VCaP (cell line): ENCODE data around the gene PIH1D2.
"Not testable (repeated sequence)": the region's sequence is repeated elsewhere in the genome, so short reads cannot be mapped to it uniquely, and the experiment has no call there.

Source experiments
- H3K27ac ChIP-seq: fragments of 450-650 bp; 2 replicates; pipeline ENCODE4 v1.5.1; 2017
- CTCF ChIP-seq: fragments of 450-650 bp; conservative IDR thresholded peaks from 2 replicates; pipeline ENCODE4 v1.5.1; 2017; ENCODE audit warnings: mild to moderate bottlenecking, moderate library complexity

PIH1D2 gene

GRCh38 chr11:112033902-112034301, 39.9 kb downstream of the PIH1D2 start:
- H3K27ac ChIP-seq: no peak overlapping the region
- no peak for TF ChIP-seq CTCF

- H3K27ac ChIP-seq: no peak overlapping the region
- TF ChIP-seq CTCF: no peak
Measured at GRCh38 chr11:112029460-112029859, 44.4 kb downstream of the PIH1D2 start.

- not testable (repeated sequence) for H3K27ac ChIP-seq
Measured at GRCh38 chr11:112026784-112027410, 46.9 kb downstream of the PIH1D2 start.

- peak overlapping the region; percentile 97 for H3K27ac ChIP-seq
- no peak for TF ChIP-seq CTCF
Measured at GRCh38 chr11:112025707-112026106, 48.1 kb downstream of the PIH1D2 start.

- H3K27ac ChIP-seq: peak within 1 kb of the TSS; percentile 97
- no peak for TF ChIP-seq CTCF
Measured at GRCh38 chr11:112024773-112025678, 48.8 kb downstream of the PIH1D2 start, which contains the start of gene DLAT. Gene DLAT, plus strand, starts transcription at chr11:112025408. Its CDS starts 65 bp downstream, at chr11:112025473.

GRCh38 chr11:112024178-112024772, 49.5 kb downstream of the PIH1D2 start:
- peak overlapping the region; percentile 97 for H3K27ac ChIP-seq

GRCh38 chr11:112023104-112023503, 50.7 kb downstream of the PIH1D2 start:
- TF ChIP-seq CTCF: peak; percentile 19
- peak overlapping the region; percentile 41 for H3K27ac ChIP-seq

More at GRCh38 chr11:112024178-112024772, 49.5 kb downstream of the PIH1D2 start:
- TF ChIP-seq CTCF: no peak
